ENCODE results near the gene IQCN. TPM values are rescaled to one million over a fixed set of nuclear protein-coding genes. Genes with fewer than 3 reads are reported as not detected.

Gene IQCN
- total RNA-seq, 1 donor from 2014 or later: 4.9 TPM

DNA sequence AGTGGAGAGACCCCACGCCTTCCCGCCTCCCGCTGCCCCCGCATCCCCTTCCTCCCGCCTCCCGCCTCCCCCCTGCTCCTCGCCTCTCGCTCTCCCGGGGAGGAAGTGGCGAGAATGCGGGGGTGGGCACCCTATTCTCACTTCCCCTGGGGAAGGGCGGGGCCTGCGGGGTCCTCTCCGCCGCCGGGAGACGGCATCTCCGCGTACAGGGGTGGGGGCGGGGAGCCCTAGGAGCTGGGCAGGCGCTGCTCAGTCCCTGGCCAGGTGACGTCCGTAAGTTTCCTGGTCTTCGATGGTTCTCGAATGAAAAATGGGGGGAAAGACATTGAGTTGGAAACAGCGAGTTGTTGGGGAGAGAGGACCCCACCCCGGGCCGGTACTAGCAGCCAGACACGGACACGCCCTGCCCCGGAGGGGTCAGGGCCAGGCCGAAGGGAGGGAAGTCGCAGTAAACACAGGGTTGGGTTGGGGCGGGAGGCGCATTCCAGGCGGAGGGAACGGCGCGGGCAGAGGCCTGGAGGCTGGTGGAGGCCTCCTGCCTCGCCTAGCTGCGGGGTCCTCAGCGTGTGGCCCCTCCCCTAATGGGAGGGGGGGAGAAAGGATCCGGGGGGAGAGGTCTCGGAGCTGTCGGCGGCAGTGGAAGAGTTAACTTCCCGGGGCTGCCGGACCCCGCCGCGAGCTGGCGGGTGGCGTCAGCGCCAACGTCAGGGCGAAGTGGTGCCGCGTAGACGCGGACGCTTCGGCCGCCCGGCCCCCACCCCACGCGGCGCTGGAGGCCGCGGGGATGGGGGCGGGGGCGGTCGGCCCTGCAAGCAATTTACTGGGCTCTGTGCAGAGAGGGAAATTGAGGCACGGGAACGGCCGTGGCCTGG lies 17.6 kb upstream of the IQCN start:
- ATAC-seq: peak; percentile 87
- Histone ChIP-seq H3K36me3 (no peaks in the 10 kb centered on the region), H3K4me3 (peak overlapping the region; percentile 77), H3K27ac (peak overlapping the region; percentile 99), H3K4me1 (peaks cover 14% of the 10 kb centered on the region), H3K9me3 (no peaks in the 10 kb centered on the region), H3K27me3 (no peaks in the 10 kb centered on the region)
- peak; percentile 97 for DNase-seq
- TF ChIP-seq, protein P1, sequence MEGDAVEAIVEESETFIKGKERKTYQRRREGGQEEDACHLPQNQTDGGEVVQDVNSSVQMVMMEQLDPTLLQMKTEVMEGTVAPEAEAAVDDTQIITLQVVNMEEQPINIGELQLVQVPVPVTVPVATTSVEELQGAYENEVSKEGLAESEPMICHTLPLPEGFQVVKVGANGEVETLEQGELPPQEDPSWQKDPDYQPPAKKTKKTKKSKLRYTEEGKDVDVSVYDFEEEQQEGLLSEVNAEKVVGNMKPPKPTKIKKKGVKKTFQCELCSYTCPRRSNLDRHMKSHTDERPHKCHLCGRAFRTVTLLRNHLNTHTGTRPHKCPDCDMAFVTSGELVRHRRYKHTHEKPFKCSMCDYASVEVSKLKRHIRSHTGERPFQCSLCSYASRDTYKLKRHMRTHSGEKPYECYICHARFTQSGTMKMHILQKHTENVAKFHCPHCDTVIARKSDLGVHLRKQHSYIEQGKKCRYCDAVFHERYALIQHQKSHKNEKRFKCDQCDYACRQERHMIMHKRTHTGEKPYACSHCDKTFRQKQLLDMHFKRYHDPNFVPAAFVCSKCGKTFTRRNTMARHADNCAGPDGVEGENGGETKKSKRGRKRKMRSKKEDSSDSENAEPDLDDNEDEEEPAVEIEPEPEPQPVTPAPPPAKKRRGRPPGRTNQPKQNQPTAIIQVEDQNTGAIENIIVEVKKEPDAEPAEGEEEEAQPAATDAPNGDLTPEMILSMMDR (IDR thresholded peaks at IDR 0.05): no peak
- intact Hi-C loops (cut with DNase I): no loop called here

DNA sequence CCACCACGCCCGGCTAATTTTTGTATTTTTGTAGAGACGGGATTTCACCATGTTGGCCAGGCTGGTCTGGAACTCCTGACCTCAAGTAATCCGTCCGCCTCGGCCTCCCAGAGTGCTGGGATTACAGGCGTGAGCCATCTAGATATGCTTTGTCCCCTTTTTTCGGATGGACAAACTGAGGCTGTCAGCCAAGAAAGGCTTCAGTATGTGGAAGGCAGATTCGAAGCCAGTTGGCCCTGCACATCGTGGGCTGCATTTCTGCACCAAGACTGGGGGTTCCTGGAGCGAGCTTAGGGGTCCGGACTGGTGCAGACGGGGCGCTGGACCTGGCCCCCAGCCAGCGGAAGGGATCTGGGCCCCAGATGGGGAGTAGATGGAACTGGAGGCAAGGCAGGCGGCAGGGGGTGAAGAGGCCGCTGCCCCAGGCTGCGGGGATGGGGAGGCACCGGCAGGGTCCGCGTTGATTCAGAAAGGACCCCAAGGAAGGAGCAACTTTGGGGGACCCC lies 16.8 kb upstream of the IQCN start:
- ATAC-seq (no peak), DNase-seq (no peak)
- peak overlapping the region; percentile 99 for H3K27ac ChIP-seq
- H3K4me1 ChIP-seq: peaks cover 14% of the 10 kb centered on the region
- H3K9me3 ChIP-seq: no peaks in the 10 kb centered on the region
- peak overlapping the region; percentile 77 for H3K4me3 ChIP-seq
- TF ChIP-seq, protein P1 (IDR thresholded peaks at IDR 0.05): no peak
- H3K36me3 ChIP-seq: no peaks in the 10 kb centered on the region
- intact Hi-C loops (cut with DNase I): no loop called here
- no peaks in the 10 kb centered on the region for H3K27me3 ChIP-seq

DNA sequence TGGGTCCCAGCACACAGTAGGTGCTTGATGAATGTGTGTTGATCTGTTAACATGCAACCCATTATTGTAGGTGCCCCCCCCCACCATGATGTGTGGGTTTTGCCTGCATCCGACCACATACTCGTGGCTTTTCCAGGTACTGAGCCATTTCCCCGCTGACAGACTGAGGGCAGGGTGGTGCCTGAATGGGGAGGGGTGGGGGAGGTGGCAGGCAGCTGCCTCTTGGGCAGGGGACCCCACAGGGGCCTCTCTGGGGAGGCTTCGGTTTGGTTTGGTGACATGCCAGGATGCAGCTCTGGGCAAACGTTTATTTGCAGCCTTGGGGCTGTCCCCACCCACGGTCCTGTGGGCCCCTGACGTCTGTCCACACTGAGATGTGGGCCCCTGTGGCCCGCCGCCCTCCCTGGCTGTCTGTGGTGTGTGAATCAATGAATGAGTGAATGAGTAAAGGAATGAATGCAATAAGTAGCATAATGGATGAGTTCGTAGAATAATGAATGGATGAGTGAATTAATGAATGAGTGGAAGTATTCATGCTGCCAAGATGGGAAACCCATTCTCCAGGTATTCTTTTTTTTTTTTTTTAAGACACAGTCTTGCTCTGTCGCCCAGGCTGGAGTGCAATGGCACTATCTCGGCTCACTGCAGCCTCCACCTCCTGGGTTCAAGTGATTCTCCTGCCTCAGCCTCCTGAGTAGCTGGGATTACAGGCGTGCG lies 16.2 kb upstream of the IQCN start:
- Histone ChIP-seq H3K36me3 (no peaks in the 10 kb centered on the region), H3K4me1 (peaks cover 14% of the 10 kb centered on the region), H3K4me3 (no peak overlapping the region), H3K9me3 (no peaks in the 10 kb centered on the region), H3K27ac (peak overlapping the region; percentile 55), H3K27me3 (no peaks in the 10 kb centered on the region)
- intact Hi-C loops (cut with DNase I): no loop called here
- ATAC-seq: no peak
- DNase-seq: no peak
- TF ChIP-seq, protein P1 (IDR thresholded peaks at IDR 0.05): no peak

DNA sequence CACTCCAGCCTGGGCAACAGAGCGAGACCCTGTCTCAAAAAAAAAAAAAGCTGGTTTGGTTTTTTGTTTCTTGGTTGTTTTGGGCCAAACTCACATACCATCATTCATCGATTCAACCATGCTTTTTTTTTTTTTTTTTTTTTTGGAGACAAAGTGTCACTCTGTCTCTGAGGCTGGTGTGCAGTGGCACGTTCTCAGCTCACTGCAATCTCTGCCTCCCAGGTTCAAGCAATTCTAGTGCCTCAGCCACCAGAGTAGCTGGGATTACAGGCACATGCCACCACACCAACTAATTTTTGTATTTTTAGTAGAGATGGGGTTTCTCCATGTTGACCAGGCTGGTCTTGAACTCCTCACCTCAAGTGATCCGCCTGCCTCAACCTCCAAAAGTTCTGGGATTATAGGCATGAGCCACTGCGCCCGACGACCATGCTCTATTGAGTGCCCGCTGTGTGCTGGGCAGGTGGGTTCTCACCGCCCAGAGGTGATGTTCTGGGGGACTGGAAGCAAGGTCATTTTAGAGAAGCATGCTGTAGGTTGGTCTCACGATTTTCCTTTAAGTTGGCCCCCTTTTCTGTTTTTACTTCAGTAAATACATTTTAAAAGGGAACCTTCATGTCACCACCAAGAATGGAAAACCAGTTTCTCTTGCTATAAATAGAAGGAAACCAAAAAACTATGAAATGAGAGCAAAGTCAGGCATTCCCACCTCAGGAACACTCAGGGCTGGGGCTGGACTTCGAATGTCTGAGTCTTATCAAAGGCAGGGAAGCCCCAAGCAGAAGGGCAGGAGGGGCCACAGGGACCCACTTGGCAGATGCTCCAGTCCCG lies 15.4 kb upstream of the IQCN start:
- Histone ChIP-seq H3K27me3 (no peaks in the 10 kb centered on the region), H3K36me3 (no peaks in the 10 kb centered on the region), H3K27ac (peak overlapping the region; percentile 55), H3K4me3 (no peak overlapping the region), H3K9me3 (no peaks in the 10 kb centered on the region), H3K4me1 (peaks cover 14% of the 10 kb centered on the region)
- TF ChIP-seq, protein P1 (IDR thresholded peaks at IDR 0.05): no peak
- intact Hi-C loops (cut with DNase I): no loop called here
- no peak for DNase-seq
- ATAC-seq: no peak

All from upper lobe of right lung (tissue), 1 donor.